GM23338 (cell line): ENCODE results near the gene FRMD4A.

Source experiments
- CREB1 ChIP-seq: fragments of 250-450 bp; sonication (Bioruptor Pico); IDR thresholded peaks from 2 replicates; pipeline ENCODE4 v1.5.0; 2020; ENCODE audit warnings: low read depth, mild to moderate bottlenecking, moderate library complexity
- EZH2 ChIP-seq: fragments of 200-600 bp; sonication (generic); IDR thresholded peaks from one replicate; pipeline ENCODE4 v1.8.0; 2017; ENCODE audit warnings: antibody characterized with exemption, mild to moderate bottlenecking, low read depth; ENCODE audit not compliant: unreplicated experiment
- POLR2AphosphoS5 ChIP-seq: IDR thresholded peaks from 2 replicates; pipeline ENCODE4 v1.6.1; 2016; ENCODE audit warnings: antibody characterized with exemption, low read depth
- STAT1 ChIP-seq: IDR thresholded peaks from one replicate; pipeline ENCODE4 v1.6.1; 2016; ENCODE audit warnings: antibody characterized with exemption; ENCODE audit not compliant: unreplicated experiment
- TF ChIP-seq, protein P1 (sequence below), 2 experiments: fragments of 200-600 bp in 1 of 2; sonication (generic) in 1 of 2; conservative IDR thresholded peaks; 2 replicates each; pipeline versions ENCODE4 v1.5.1 to v1.6.1; 2016 to 2017; ENCODE audit warnings: antibody characterized with exemption in 2 of 2, low read depth in 2 of 2, mild to moderate bottlenecking in 2 of 2, moderate library complexity in 1 of 2
- TF ChIP-seq, protein P2 (sequence below): IDR thresholded peaks from one replicate; pipeline ENCODE4 v1.6.1; 2018; ENCODE audit warnings: antibody characterized with exemption; ENCODE audit not compliant: unreplicated experiment

DNA sequence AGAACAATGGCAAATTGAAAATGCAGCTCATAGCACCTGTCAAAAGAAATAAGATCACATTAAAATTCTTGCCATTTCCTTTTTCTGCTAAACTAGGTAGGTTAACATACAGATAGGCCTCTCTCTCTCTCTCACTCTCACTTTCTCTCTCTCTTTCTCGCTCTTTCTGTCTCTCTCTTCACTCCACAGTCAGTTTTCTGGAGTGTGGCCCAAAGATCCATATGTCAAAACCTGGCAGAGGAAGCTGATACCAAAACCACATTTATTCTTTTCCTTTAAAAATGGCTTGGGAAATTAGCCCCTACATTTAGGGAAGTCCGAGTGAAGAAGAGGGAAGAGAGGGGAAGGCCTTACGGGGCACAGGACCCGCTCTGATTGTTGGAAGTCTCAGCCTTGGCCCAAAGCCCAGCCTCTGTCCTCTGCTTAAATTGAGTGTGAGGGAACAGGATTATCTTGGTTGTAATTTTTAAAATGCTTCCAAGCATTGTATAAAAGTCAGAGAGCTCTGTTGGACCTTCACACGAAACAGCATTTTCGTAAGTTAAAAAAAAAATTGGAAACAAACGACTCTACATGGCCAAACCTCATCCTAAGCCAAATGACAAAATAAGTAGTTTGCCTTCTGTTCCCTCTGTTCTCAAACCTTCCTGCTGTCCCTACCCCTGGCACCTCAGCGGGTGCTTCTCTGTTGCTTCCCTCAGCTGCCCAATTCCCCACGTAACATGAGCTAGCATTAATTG, 83.2 kb downstream of the FRMD4A start:
- TF ChIP-seq, protein P1, sequence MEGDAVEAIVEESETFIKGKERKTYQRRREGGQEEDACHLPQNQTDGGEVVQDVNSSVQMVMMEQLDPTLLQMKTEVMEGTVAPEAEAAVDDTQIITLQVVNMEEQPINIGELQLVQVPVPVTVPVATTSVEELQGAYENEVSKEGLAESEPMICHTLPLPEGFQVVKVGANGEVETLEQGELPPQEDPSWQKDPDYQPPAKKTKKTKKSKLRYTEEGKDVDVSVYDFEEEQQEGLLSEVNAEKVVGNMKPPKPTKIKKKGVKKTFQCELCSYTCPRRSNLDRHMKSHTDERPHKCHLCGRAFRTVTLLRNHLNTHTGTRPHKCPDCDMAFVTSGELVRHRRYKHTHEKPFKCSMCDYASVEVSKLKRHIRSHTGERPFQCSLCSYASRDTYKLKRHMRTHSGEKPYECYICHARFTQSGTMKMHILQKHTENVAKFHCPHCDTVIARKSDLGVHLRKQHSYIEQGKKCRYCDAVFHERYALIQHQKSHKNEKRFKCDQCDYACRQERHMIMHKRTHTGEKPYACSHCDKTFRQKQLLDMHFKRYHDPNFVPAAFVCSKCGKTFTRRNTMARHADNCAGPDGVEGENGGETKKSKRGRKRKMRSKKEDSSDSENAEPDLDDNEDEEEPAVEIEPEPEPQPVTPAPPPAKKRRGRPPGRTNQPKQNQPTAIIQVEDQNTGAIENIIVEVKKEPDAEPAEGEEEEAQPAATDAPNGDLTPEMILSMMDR (conservative IDR thresholded peaks at IDR 0.05; ENCODE audit: low read depth in 2 of 2), result no peak
- no peak for TF ChIP-seq CREB1
- no peak for TF ChIP-seq POLR2AphosphoS5
- TF ChIP-seq EZH2, result no peak
- TF ChIP-seq STAT1, result no peak
- TF ChIP-seq, protein P2, sequence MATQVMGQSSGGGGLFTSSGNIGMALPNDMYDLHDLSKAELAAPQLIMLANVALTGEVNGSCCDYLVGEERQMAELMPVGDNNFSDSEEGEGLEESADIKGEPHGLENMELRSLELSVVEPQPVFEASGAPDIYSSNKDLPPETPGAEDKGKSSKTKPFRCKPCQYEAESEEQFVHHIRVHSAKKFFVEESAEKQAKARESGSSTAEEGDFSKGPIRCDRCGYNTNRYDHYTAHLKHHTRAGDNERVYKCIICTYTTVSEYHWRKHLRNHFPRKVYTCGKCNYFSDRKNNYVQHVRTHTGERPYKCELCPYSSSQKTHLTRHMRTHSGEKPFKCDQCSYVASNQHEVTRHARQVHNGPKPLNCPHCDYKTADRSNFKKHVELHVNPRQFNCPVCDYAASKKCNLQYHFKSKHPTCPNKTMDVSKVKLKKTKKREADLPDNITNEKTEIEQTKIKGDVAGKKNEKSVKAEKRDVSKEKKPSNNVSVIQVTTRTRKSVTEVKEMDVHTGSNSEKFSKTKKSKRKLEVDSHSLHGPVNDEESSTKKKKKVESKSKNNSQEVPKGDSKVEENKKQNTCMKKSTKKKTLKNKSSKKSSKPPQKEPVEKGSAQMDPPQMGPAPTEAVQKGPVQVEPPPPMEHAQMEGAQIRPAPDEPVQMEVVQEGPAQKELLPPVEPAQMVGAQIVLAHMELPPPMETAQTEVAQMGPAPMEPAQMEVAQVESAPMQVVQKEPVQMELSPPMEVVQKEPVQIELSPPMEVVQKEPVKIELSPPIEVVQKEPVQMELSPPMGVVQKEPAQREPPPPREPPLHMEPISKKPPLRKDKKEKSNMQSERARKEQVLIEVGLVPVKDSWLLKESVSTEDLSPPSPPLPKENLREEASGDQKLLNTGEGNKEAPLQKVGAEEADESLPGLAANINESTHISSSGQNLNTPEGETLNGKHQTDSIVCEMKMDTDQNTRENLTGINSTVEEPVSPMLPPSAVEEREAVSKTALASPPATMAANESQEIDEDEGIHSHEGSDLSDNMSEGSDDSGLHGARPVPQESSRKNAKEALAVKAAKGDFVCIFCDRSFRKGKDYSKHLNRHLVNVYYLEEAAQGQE, result no peak
